HG03460 (cell line): ENCODE data around the gene MANSC4.
"Not testable (repeated sequence)": the region's sequence is repeated elsewhere in the genome, so short reads cannot be mapped to it uniquely, and the experiment has no call there.

ENCODE experiments used
- ATAC-seq: cut with Tn5 transposase; IDR thresholded peaks from one replicate; pipeline ENCODE4 v1.9.1; 2021; ENCODE audit not compliant: unreplicated experiment

The MANSC4 gene

GRCh38 chr12:27756670-27757195, 23.3 kb downstream of the MANSC4 start:
- no peak for ATAC-seq

DNA sequence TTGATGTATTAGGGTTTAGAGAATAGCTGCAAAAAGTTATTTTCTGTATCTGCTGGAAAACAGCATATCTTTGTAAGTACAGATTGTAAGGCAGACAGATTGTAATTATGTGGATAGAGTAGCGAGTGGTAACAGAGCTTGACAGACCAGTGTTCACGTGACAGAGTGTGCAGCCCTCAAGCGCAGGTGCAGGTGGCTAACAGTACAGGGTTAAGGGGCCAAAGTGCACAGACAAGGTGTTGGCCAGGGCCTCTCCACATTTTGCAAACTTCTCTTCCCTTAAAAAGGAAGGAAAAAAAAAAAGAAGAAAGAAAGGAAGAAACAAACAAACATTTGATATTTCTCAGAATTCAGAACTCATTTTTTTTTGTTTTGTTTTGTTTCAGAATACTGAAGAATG, 25.2 kb downstream of the MANSC4 start:
- ATAC-seq, result no peak

DNA sequence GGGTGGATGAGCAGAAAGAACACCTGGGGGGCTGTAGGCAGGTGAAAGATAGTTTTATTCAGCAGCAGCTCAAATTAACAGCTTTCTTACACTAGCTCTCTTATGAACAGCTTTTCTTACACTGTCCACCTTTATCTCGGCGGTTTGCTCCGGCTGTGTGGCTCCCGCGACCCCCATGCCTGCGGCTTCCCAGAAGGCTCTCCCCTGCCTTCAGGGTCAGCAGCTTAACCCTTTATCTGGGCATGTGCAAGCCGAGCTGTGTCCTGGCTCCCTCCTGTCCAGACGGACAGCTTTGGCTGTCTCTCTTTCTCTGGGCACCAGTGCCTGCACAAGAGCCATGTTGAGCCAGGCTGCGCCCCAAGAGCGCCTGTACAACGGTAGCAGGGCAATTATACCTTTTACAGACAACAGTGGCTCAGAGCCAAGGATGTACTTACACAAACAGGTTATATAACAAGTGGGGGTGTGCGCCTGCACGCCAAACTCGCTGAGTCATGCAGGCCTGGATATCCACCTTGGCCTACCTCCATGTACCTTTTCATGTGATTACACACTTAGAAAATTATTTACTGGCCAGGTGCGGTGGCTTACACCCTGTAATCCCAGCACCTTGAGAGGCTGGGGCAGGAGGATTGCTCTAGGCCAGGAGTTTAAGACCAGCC, 28.5 kb downstream of the MANSC4 start:
- no peak for ATAC-seq

GRCh38 chr12:27747111-27747820, 32.8 kb downstream of the MANSC4 start:
- no peak for ATAC-seq

DNA sequence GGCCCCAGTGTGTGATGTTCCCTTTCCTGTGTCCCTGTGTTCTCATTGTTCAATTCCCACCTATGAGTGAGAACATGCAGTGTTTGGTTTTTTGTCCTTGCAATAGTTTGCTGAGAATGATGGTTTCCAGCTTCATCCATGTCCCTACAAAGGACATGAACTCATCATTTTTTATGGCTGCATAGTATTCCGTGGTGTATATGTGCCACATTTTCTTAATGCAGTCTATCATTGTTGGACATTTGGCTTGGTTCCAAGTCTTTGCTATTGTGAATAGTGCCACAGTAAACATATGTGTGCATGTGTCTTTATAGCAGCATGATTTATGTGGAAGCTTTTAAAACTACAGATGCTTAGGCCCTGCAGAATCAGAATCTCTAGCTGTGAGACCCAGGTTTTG, 34.3 kb downstream of the MANSC4 start:
- ATAC-seq, result not testable (repeated sequence)

GRCh38 chr12:27743601-27744000, 36.4 kb downstream of the MANSC4 start:
- no peak for ATAC-seq

DNA sequence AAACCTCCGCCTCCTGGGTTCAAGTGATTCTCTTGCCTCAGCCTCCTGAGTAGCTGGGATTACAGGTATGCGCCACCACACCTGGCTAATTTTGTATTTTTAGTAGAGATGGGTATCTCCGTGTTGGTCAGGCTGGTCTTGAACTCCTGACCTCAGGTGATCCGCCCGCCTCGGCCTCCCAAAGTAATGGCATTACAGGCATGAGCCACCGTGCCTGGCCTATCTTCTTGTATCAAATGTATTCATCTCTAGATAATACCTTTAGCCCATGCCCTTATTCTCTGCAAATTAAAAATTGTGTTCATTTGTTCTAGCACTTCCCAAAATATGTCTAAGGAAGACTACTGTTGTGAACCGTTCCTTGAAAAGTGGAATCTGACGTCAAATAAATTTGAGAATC, 45.7 kb downstream of the MANSC4 start:
- ATAC-seq, result not testable (repeated sequence)

- no peak for ATAC-seq
Observed at GRCh38 chr12:27733791-27734190, 46.2 kb downstream of the MANSC4 start.

GRCh38 chr12:27733052-27733656, 46.9 kb downstream of the MANSC4 start:
- no peak for ATAC-seq

- ATAC-seq, result no peak
Observed at GRCh38 chr12:27732281-27732680, 47.8 kb downstream of the MANSC4 start.

DNA sequence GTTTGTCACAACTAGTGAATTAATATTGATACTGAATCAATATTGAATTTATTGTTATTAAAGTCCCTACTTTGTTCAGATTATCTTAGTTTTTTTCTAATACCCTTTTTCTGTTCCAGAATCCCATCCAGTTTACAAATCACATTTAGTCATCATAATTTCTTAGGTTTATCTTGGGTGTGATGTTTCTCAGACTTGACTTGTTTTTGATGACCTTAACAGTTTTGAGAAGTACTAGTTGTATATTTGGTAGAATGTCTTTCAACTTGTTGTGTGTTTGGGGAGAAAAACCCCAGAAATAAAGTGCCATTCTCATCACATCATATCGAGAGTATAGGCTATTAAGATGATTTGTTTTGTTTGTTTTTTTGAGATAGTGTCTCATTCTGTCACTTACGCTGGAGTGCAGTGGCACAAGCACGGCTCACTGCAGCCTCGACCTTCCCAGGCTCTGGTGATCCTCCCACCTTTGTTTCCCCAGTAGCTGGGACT, 49.9 kb downstream of the MANSC4 start:
- ATAC-seq, result no peak

DNA sequence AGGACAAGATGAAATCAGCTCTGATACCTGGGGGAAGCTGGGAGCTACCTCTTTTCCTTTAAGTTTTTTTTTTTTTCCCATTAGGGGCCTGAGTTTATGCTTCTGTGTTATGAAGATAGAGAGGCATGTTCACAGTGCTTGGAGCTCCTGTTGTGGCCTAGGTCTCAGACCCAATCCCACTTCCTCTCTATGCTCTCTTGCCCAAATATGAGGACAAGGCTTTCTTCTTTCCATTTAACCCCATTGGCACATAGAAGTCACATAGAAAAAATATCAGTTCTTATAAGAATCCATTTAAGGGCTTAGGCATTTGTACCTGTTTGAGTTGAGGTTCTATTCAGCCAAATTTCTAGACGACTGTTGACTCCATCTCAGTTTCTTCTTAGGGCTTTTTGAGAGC, 56.8 kb downstream of the MANSC4 start:
- no peak for ATAC-seq
